ENCODE data around the gene TMEM132E.

DNA sequence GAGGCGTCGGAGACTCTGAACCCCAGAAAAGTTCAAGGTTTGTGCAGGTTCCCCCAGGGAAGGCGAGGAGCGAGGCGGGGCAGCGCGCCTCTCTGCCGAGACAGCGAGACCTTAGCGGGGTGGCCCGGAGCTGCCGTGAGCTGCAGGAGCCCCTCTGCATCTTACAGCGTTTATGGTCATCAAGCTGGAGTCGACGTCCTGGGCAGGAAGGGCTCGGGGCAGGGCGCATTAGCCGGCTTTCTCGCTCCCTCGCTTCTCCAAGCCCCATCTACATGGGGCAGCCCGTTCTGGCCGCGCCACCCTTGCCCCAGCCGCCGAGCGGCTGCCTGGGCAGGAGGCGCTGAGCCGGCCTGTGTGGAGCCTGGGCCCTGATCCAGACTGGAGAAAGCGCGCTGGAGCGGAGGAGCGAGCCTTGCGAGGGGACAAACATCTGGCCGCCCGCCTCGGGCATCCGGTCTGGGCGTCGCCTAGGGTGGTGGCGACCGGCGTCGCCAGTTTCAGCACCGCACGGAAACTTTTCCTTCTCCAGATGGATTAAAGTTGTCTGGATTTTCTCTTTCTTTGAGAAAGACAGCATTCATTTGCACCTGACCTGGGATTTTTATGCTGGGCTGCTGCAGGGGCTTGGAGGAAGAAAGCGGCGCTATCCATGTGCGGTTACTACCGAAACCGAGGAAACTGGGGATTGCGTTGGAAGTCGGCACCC, 750 bp downstream of the TMEM132E start:
- TF ChIP-seq, protein P1, sequence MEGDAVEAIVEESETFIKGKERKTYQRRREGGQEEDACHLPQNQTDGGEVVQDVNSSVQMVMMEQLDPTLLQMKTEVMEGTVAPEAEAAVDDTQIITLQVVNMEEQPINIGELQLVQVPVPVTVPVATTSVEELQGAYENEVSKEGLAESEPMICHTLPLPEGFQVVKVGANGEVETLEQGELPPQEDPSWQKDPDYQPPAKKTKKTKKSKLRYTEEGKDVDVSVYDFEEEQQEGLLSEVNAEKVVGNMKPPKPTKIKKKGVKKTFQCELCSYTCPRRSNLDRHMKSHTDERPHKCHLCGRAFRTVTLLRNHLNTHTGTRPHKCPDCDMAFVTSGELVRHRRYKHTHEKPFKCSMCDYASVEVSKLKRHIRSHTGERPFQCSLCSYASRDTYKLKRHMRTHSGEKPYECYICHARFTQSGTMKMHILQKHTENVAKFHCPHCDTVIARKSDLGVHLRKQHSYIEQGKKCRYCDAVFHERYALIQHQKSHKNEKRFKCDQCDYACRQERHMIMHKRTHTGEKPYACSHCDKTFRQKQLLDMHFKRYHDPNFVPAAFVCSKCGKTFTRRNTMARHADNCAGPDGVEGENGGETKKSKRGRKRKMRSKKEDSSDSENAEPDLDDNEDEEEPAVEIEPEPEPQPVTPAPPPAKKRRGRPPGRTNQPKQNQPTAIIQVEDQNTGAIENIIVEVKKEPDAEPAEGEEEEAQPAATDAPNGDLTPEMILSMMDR (IDR thresholded peaks at IDR 0.05): no peak
- no peak for TF ChIP-seq POLR2AphosphoS5 (IDR thresholded peaks at IDR 0.05; ENCODE audit: insufficient read depth in 1 of 2, low read depth in 1 of 2)

Data from vagina (tissue), 2 donors.